GM18526 (cell line): ENCODE measurements around the gene CSF2.

Source experiments
- POLR2A ChIP-seq: IDR thresholded peaks from 3 replicates; pipeline ENCODE4 v1.6.1; 2011; ENCODE audit not compliant: insufficient read length; ENCODE audit errors: extremely low read depth

The CSF2 gene

GRCh38 chr5:132102944-132103331 is 29.3 kb downstream of the CSF2 start:
- no peak for TF ChIP-seq POLR2A

GRCh38 chr5:132103332-132103951 is 29.9 kb downstream of the CSF2 start:
- no peak for TF ChIP-seq POLR2A

- TF ChIP-seq POLR2A, result no peak
These were observed 30.4 kb downstream of the CSF2 start for GRCh38 chr5:132103969-132104391.

- no peak for TF ChIP-seq POLR2A
These were observed 31.0 kb downstream of the CSF2 start for GRCh38 chr5:132104556-132104955.

- TF ChIP-seq POLR2A, result no peak
These were observed 32.1 kb downstream of the CSF2 start for GRCh38 chr5:132105688-132106087.

- TF ChIP-seq POLR2A, result no peak
These were observed 36.0 kb downstream of the CSF2 start for GRCh38 chr5:132109494-132110053.

- no peak for TF ChIP-seq POLR2A
These were observed 36.6 kb downstream of the CSF2 start for GRCh38 chr5:132110195-132110594.

- TF ChIP-seq POLR2A, result no peak
These were observed 37.3 kb downstream of the CSF2 start for GRCh38 chr5:132110930-132111329.

- no peak for TF ChIP-seq POLR2A
These were observed 38.5 kb downstream of the CSF2 start for GRCh38 chr5:132112111-132112510.

GRCh38 chr5:132114150-132115121 is 40.8 kb downstream of the CSF2 start:
- no peak for TF ChIP-seq POLR2A

GRCh38 chr5:132115375-132115774 is 41.8 kb downstream of the CSF2 start:
- no peak for TF ChIP-seq POLR2A

GRCh38 chr5:132116072-132116471 is 42.5 kb downstream of the CSF2 start:
- TF ChIP-seq POLR2A, result no peak
